Panc1 (cell line): ENCODE results near the gene GRIK4. TPM values are rescaled to one million over a fixed set of nuclear protein-coding genes. Genes with fewer than 3 reads are reported as not detected.

Experiments
- ATAC-seq: fragments of 200-7000 bp; cut with Tn5 transposase; 2 replicates; pipeline ENCODE4 v1.9.1; 2020; ENCODE audit warnings: mild to moderate bottlenecking, moderate library complexity
- BruUV-seq: library from RNA; stranded (reverse); fragments of 400-500 nt; replicated peaks from 2 replicates; lab custom pipeline; 2021; lab: Mats Ljungman, UMichigan
- CTCF ChIA-PET: fragments of 300-600 bp; sonication (Branson Sonifier 250); formaldehyde crosslinking; loops from one replicate; lab custom pipeline; 2022; ENCODE audit warnings: antibody characterized with exemption; lab: Charles Lee
- POLR2A ChIA-PET: fragments of 300-600 bp; sonication (Branson Sonifier 250); formaldehyde crosslinking; loops from one replicate; lab custom pipeline; 2022; ENCODE audit warnings: antibody characterized with exemption; lab: Charles Lee
- DNase-seq: peaks from one replicate; pipeline ENCODE4 v3.0.0-alpha.2; 2010; ENCODE audit warnings: low read depth, low spot score
- H3K27ac ChIP-seq: 2 replicates; pipeline ENCODE4 v1.5.1; 2011; ENCODE audit warnings: mild to moderate bottlenecking, low read length, inconsistent platforms
- H3K27me3 ChIP-seq: fragments of 200-500 bp; sonication (Bioruptor generic); 2 replicates; pipeline ENCODE4 v1.6.0; 2014; ENCODE audit warnings: low read length, inconsistent platforms; ENCODE audit not compliant: control insufficient read depth, insufficient read depth
- H3K36me3 ChIP-seq: fragments of 200-500 bp; sonication (Bioruptor generic); 2 replicates; pipeline ENCODE4 v1.5.1; 2014; ENCODE audit warnings: inconsistent platforms, mild to moderate bottlenecking, low read length, moderate library complexity; ENCODE audit not compliant: control insufficient read depth, insufficient read depth
- H3K4me1 ChIP-seq: 2 replicates; pipeline ENCODE4 v1.5.1; 2011; ENCODE audit warnings: inconsistent platforms, mild to moderate bottlenecking, low read length, moderate library complexity; ENCODE audit not compliant: control insufficient read depth, insufficient read depth
- H3K4me3 ChIP-seq, 2 experiments: 2 replicates each; pipeline ENCODE4 v1.5.1; 2011 to 2012; ENCODE audit warnings: low read depth in 2 of 2, low read length in 2 of 2, mild to moderate bottlenecking in 2 of 2, inconsistent platforms in 1 of 2, moderate library complexity in 1 of 2
- H3K9me3 ChIP-seq: fragments of 200-500 bp; sonication (Bioruptor generic); 2 replicates; pipeline ENCODE4 v1.5.1; 2014; ENCODE audit warnings: low read depth, mild to moderate bottlenecking, inconsistent platforms, low read length, moderate library complexity; ENCODE audit not compliant: control insufficient read depth, insufficient read depth
- CTCF ChIP-seq: fragments of 450-650 bp; IDR thresholded peaks from 2 replicates; pipeline ENCODE4 v1.5.1; 2017; ENCODE audit warnings: mild to moderate bottlenecking
- POLR2AphosphoS5 ChIP-seq: IDR thresholded peaks from 2 replicates; pipeline ENCODE4 v1.6.1; 2012; ENCODE audit warnings: mild to moderate bottlenecking, low read depth, low read length, moderate library complexity
- REST ChIP-seq, 2 experiments: IDR thresholded peaks; 2 replicates each; pipeline ENCODE4 v1.6.1; 2011 to 2012; ENCODE audit warnings: low read depth in 2 of 2, control low read depth in 1 of 2, low read length in 1 of 2, mild to moderate bottlenecking in 1 of 2, moderate library complexity in 1 of 2; ENCODE audit not compliant: insufficient read depth in 1 of 2
- SIN3A ChIP-seq: IDR thresholded peaks from 2 replicates; pipeline ENCODE4 v1.6.1; 2012; ENCODE audit warnings: low read depth, mild to moderate bottlenecking, low read length, moderate library complexity, borderline replicate concordance; ENCODE audit not compliant: insufficient read depth
- TCF7L2 ChIP-seq: IDR thresholded peaks from 2 replicates; pipeline ENCODE4 v1.6.1; 2011; ENCODE audit warnings: mild to moderate bottlenecking, low read depth, low read length, inconsistent platforms
- in situ Hi-C: cut with HindIII; loops from 2 replicates; pipeline ENCODE4 v1.10.0; 2016; ENCODE audit warnings: low sequenced_read_pairs, low pct_unique_long_range_greater_than_20kb
- intact Hi-C: fragments of 100-400 bp; cut with micrococcal nuclease; formaldehyde crosslinking; loops from one replicate; pipeline ENCODE4 v1.10.0; 2022; ENCODE audit not compliant: unreplicated experiment
- total RNA-seq: library from RNA; stranded (reverse); gene quantifications from one replicate; pipeline ENCODE4 v1.2.1, GENCODE V29; 2021; ENCODE audit not compliant: unreplicated experiment

GRIK4 gene
- total RNA-seq, 1 experiment from 2014 or later = 0.62 TPM

GRCh38 chr11:120696597-120697218 lies 185.2 kb downstream of the GRIK4 start:
- in situ Hi-C loops = no loop called here
- ATAC-seq = no peak
- BruUV-seq = no TSS peak
- POLR2A ChIA-PET = interaction anchor here (0.5 kb wide), 1 partner anchor 196 kb away, joined by 3 read pairs; no protein-coding TSS in a partner anchor
- Histone ChIP-seq H3K4me1 (no peaks in the 10 kb centered on the region), H3K27me3 (no peaks in the 10 kb centered on the region), H3K4me3 (no peak overlapping the region), H3K9me3 (no peaks in the 10 kb centered on the region), H3K36me3 (no peaks in the 10 kb centered on the region), H3K27ac (no peak overlapping the region)
- CTCF ChIA-PET = interaction anchor here (0.6 to 1.1 kb wide), 3 partner anchors 12 to 256 kb away, joined by 3 to 8 read pairs (median 5); no protein-coding TSS in a partner anchor
- DNase-seq = no peak
- no peak for TF ChIP-seq POLR2AphosphoS5
- TF ChIP-seq CTCF = no peak; the same call in 1 of the 2 replicates
- TF ChIP-seq TCF7L2 = no peak
- no peak for TF ChIP-seq SIN3A
- no peak for TF ChIP-seq REST (IDR thresholded peaks at IDR 0.05; ENCODE audit: insufficient read depth in 1 of 2, low read depth in 2 of 2, low read length in 1 of 2)
- intact Hi-C loops = no loop called here

- H3K9me3 ChIP-seq = no peaks in the 10 kb centered on the region
- in situ Hi-C loops (no loop called here), intact Hi-C loops (no loop called here)
- no peaks in the 10 kb centered on the region for H3K27me3 ChIP-seq
- ATAC-seq (peak; percentile 46; the same call in 1 of the 2 replicates), DNase-seq (no peak)
- no peak for TF ChIP-seq TCF7L2
- TF ChIP-seq CTCF = no peak
- no peak for TF ChIP-seq REST (IDR thresholded peaks at IDR 0.05; ENCODE audit: insufficient read depth in 1 of 2, low read depth in 2 of 2, low read length in 1 of 2)
- no peak for TF ChIP-seq SIN3A
- TF ChIP-seq POLR2AphosphoS5 = no peak
- CTCF ChIA-PET = interaction anchor here (1.6 kb wide), 1 partner anchor 14 kb away, joined by 4 read pairs; no protein-coding TSS in a partner anchor
- POLR2A ChIA-PET = no interaction called here
- H3K36me3 ChIP-seq = no peaks in the 10 kb centered on the region
- no peaks in the 10 kb centered on the region for H3K4me1 ChIP-seq
- H3K27ac ChIP-seq = no peak overlapping the region
- no peak overlapping the region for H3K4me3 ChIP-seq
- BruUV-seq = no TSS peak
Measured at GRCh38 chr11:120698918-120699317, 187.4 kb downstream of the GRIK4 start.
